BJ (cell line): ENCODE data around the gene LHPP. TPM values are rescaled to one million over a fixed set of nuclear protein-coding genes. Genes with fewer than 3 reads are reported as not detected.
"Not testable (repeated sequence)": the region's sequence is repeated elsewhere in the genome, so short reads cannot be mapped to it uniquely, and the experiment has no call there.

Source experiments
- CTCF ChIA-PET: fragments of 350-600 bp; formaldehyde crosslinking; extraction: SDS; loops from one replicate; lab custom pipeline; 2021; ENCODE audit warnings: antibody characterized with exemption, inconsistent platforms; lab: Yijun Ruan, JAX
- POLR2A ChIA-PET: fragments of 300-600 bp; sonication (Branson Sonifier 250); formaldehyde crosslinking; extraction: SDS; loops from one replicate; lab custom pipeline; 2021; ENCODE audit warnings: antibody characterized with exemption; lab: Charles Lee
- DNase-seq: peaks from one replicate; pipeline ENCODE4 v3.0.0-alpha.2; 2011; ENCODE audit warnings: low read depth
- H3K27me3 ChIP-seq: 2 replicates; pipeline ENCODE4 v1.6.0; 2011; ENCODE audit warnings: low read length; ENCODE audit not compliant: control insufficient read depth, insufficient read depth
- H3K36me3 ChIP-seq: 2 replicates; pipeline ENCODE4 v1.5.1; 2011; ENCODE audit warnings: low read length; ENCODE audit not compliant: control insufficient read depth, insufficient read depth
- H3K4me3 ChIP-seq: 2 replicates; pipeline ENCODE4 v1.5.1; 2011; ENCODE audit warnings: low read depth, mild to moderate bottlenecking, control low read depth, low read length
- CTCF ChIP-seq: IDR thresholded peaks from 2 replicates; pipeline ENCODE4 v1.5.1; 2011; ENCODE audit warnings: low read depth, mild to moderate bottlenecking, control low read depth, inconsistent platforms, low read length, moderate library complexity; ENCODE audit not compliant: insufficient read depth
- polyA plus RNA-seq: library from polyadenylated mRNA; depleted of rRNA; stranded (reverse); fragments of >200 nt; gene quantifications from 2 replicates; pipeline ENCODE4 v1.2.3, GENCODE V29; 2011

Gene LHPP
- polyA plus RNA-seq, 1 experiment = 23.8 TPM

GRCh38 chr10:124579011-124579399, 117.4 kb downstream of the LHPP start:
- Histone ChIP-seq H3K4me3 (no peak overlapping the region), H3K36me3 (no peaks in the 10 kb centered on the region), H3K27me3 (peaks cover 8% of the 10 kb centered on the region)
- TF ChIP-seq CTCF = no peak
- no peak for DNase-seq
- CTCF ChIA-PET = no interaction called here
- POLR2A ChIA-PET = no interaction called here

- Histone ChIP-seq H3K4me3 (no peak overlapping the region), H3K27me3 (no peaks in the 10 kb centered on the region; the same call in 1 of the 2 replicates), H3K36me3 (no peaks in the 10 kb centered on the region)
- ChIA-PET CTCF (no interaction called here), POLR2A (no interaction called here)
- DNase-seq = no peak
- no peak for TF ChIP-seq CTCF
Measured at GRCh38 chr10:124586142-124586541, 124.5 kb downstream of the LHPP start.

- ChIA-PET POLR2A (no interaction called here), CTCF (interaction anchor here (0.6 kb wide), 1 partner anchor 70 kb away, joined by 4 read pairs; no protein-coding TSS in a partner anchor)
- TF ChIP-seq CTCF = no peak
Measured at GRCh38 chr10:124587811-124588211, 126.2 kb downstream of the LHPP start.

GRCh38 chr10:124588341-124588735, 126.7 kb downstream of the LHPP start:
- POLR2A ChIA-PET = interaction anchor here (0.6 kb wide), 1 partner anchor 1112 kb away, joined by 5 read pairs; no protein-coding TSS in a partner anchor
- H3K36me3 ChIP-seq, H3K4me3 ChIP-seq, H3K27me3 ChIP-seq, DNase-seq: not testable (repeated sequence)
- CTCF ChIA-PET = interaction anchor here (0.6 kb wide), 1 partner anchor 69 kb away, joined by 4 read pairs; no protein-coding TSS in a partner anchor

More at GRCh38 chr10:124587811-124588211, 126.2 kb downstream of the LHPP start:
- Histone ChIP-seq H3K27me3 (peaks cover 2% of the 10 kb centered on the region; the same call in 1 of the 2 replicates), H3K4me3 (no peak overlapping the region), H3K36me3 (no peaks in the 10 kb centered on the region)
- no peak for DNase-seq

- no peaks in the 10 kb centered on the region for H3K36me3 ChIP-seq
- H3K27me3 ChIP-seq = peaks cover 2% of the 10 kb centered on the region; the same call in 1 of the 2 replicates
- no peak for TF ChIP-seq CTCF
- DNase-seq = no peak
- H3K4me3 ChIP-seq = no peak overlapping the region
- ChIA-PET CTCF (no interaction called here), POLR2A (interaction anchor here (0.6 kb wide), 1 partner anchor 1112 kb away, joined by 5 read pairs; no protein-coding TSS in a partner anchor)
Measured at GRCh38 chr10:124588736-124589490, 127.3 kb downstream of the LHPP start.
